GM23338 (cell line): ENCODE data around the gene LAP3. TPM values are rescaled to one million over a fixed set of nuclear protein-coding genes. Genes with fewer than 3 reads are reported as not detected.

Experiments
- ATAC-seq: fragments of 200-7000 bp; cut with Tn5 transposase; 3 replicates; pipeline ENCODE4 v1.9.1; 2020
- DNase-seq: peaks from one replicate; pipeline ENCODE4 v3.0.0-alpha.2; 2015; ENCODE audit warnings: low spot score
- H2AFZ ChIP-seq: fragments of 200-600 bp; sonication (generic); 2 replicates; pipeline ENCODE4 v1.8.0; 2016; ENCODE audit warnings: antibody characterized with exemption, mild to moderate bottlenecking, moderate library complexity
- H3F3A ChIP-seq: fragments of 200-600 bp; sonication (generic); replicated peaks from 2 replicates; pipeline ENCODE4 v1.8.0; 2017; ENCODE audit warnings: antibody characterized with exemption, mixed run types, low read depth
- H3K27ac ChIP-seq: fragments of 200-600 bp; sonication (generic); 2 replicates; pipeline ENCODE4 v1.6.1; 2016; ENCODE audit warnings: low read depth
- H3K27me3 ChIP-seq: fragments of 200-600 bp; sonication (generic); 2 replicates; pipeline ENCODE4 v1.8.0; 2016; ENCODE audit warnings: mild to moderate bottlenecking, mixed run types, moderate library complexity; ENCODE audit not compliant: insufficient read depth
- H3K36me3 ChIP-seq: fragments of 200-600 bp; sonication (generic); 2 replicates; pipeline ENCODE4 v1.8.0; 2016; ENCODE audit warnings: mild to moderate bottlenecking; ENCODE audit not compliant: insufficient read depth
- H3K4me1 ChIP-seq: fragments of 200-600 bp; sonication (generic); 2 replicates; pipeline ENCODE4 v1.8.0; 2016; ENCODE audit warnings: mild to moderate bottlenecking, moderate library complexity; ENCODE audit not compliant: insufficient read depth
- H3K4me2 ChIP-seq: fragments of 200-600 bp; sonication (generic); 2 replicates; pipeline ENCODE4 v1.7.1; 2017; ENCODE audit warnings: mixed run types
- H3K4me3 ChIP-seq: fragments of 200-600 bp; sonication (generic); 2 replicates; pipeline ENCODE4 v1.6.1; 2016; ENCODE audit warnings: mixed run types
- H3K79me2 ChIP-seq: fragments of 200-600 bp; sonication (generic); replicated peaks from 2 replicates; pipeline ENCODE4 v1.8.0; 2017; ENCODE audit warnings: mild to moderate bottlenecking; ENCODE audit not compliant: insufficient read depth
- H3K9me2 ChIP-seq: fragments of 200-600 bp; sonication (generic); 2 replicates; pipeline ENCODE4 v1.8.0; 2017; ENCODE audit not compliant: insufficient read depth
- H4K20me1 ChIP-seq: fragments of 200-600 bp; sonication (generic); replicated peaks from 2 replicates; pipeline ENCODE4 v1.8.0; 2017; ENCODE audit warnings: mild to moderate bottlenecking; ENCODE audit not compliant: insufficient read depth
- H3K27ac Mint-ChIP-seq: 2 replicates; pipeline ENCODE4 v1.8.0; 2020; ENCODE audit warnings: inconsistent platforms, mild to moderate bottlenecking, moderate library complexity, mixed read lengths
- H3K27me3 Mint-ChIP-seq: 3 replicates; pipeline ENCODE4 v1.8.0; 2022; ENCODE audit warnings: low read depth, mild to moderate bottlenecking, moderate library complexity, mixed read lengths, inconsistent platforms; ENCODE audit not compliant: insufficient read depth, poor library complexity
- H3K36me3 Mint-ChIP-seq: 3 replicates; pipeline ENCODE4 v1.8.0; 2021; ENCODE audit warnings: low read depth, mild to moderate bottlenecking, inconsistent platforms, moderate library complexity, mixed read lengths
- H3K4me1 Mint-ChIP-seq: 3 replicates; pipeline ENCODE4 v1.8.0; 2020; ENCODE audit warnings: mild to moderate bottlenecking, inconsistent platforms, mixed read lengths
- H3K4me3 Mint-ChIP-seq: 3 replicates; pipeline ENCODE4 v1.8.0; 2021; ENCODE audit warnings: moderate library complexity, mild to moderate bottlenecking, inconsistent platforms, mixed read lengths
- H3K9me3 Mint-ChIP-seq: 3 replicates; pipeline ENCODE4 v1.8.0; 2020; ENCODE audit warnings: moderate library complexity, mild to moderate bottlenecking, inconsistent platforms, mixed read lengths
- CTCF ChIP-seq, 2 experiments: fragments of 200-600 bp in 1 of 2; sonication (generic) in 1 of 2; conservative IDR thresholded peaks; 2 replicates each; pipeline versions ENCODE4 v1.5.1 to v1.6.1; 2016 to 2017; ENCODE audit warnings: antibody characterized with exemption in 2 of 2, low read depth in 2 of 2, mild to moderate bottlenecking in 2 of 2, moderate library complexity in 1 of 2
- ETS1 ChIP-seq: IDR thresholded peaks from 2 replicates; pipeline ENCODE4 v1.6.1; 2016; ENCODE audit warnings: antibody characterized with exemption
- EZH2phosphoT487 ChIP-seq: fragments of 200-600 bp; sonication (generic); IDR thresholded peaks from one replicate; pipeline ENCODE4 v1.8.1; 2018; ENCODE audit warnings: antibody characterized with exemption; ENCODE audit not compliant: unreplicated experiment
- JUNB ChIP-seq: IDR thresholded peaks from one replicate; pipeline ENCODE4 v1.6.1; 2016; ENCODE audit warnings: antibody characterized with exemption; ENCODE audit not compliant: unreplicated experiment
- NANOG ChIP-seq: IDR thresholded peaks from 2 replicates; pipeline ENCODE4 v1.6.1; 2016; ENCODE audit warnings: antibody characterized with exemption, borderline replicate concordance
- STAT1 ChIP-seq: IDR thresholded peaks from one replicate; pipeline ENCODE4 v1.6.1; 2016; ENCODE audit warnings: antibody characterized with exemption; ENCODE audit not compliant: unreplicated experiment
- ZNF114 ChIP-seq: fragments of 250-450 bp; sonication (Bioruptor Pico); IDR thresholded peaks from 2 replicates; pipeline ENCODE4 v1.5.0; 2020; ENCODE audit warnings: mild to moderate bottlenecking, moderate library complexity
- polyA plus RNA-seq: library from polyadenylated mRNA; unstranded; fragments of >200 nt; fragmentation: Nextera tagmentation; extraction: Ambion mirVana; gene quantifications from 2 replicates; pipeline ENCODE4 v1.2.1, GENCODE V29; 2016
- total RNA-seq: library from RNA; depleted of rRNA; stranded (reverse); fragments of >200 nt; shearing (Covaris generic); gene quantifications from 2 replicates; pipeline ENCODE4 v1.2.3, GENCODE V29; 2014
- TF ChIP-seq, protein P1 (sequence below): IDR thresholded peaks from one replicate; pipeline ENCODE4 v1.6.1; 2018; ENCODE audit warnings: antibody characterized with exemption; ENCODE audit not compliant: unreplicated experiment

Gene LAP3
- total and polyA plus RNA-seq, 2 experiments from 2014 or later: 28.6 to 63.6 TPM

DNA sequence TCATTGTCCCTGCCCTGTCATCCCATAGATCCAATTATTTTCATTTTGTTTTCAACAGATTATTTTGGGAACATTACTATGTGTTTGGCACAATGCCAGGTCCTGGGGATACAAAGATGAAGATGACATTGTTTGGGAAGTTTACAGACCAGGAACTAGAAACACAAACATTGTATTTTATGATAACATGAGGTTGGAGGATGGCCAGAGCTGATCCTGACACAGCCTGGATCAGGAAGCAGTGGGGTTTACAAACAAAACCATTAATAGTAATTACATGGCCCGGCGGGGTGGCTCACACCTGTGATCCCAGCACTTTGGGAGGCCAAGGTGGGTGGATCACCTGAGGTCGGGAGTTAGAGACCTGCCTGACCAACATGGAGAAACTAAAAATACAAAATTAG is 32.2 kb upstream of the LAP3 start (continued):
- TF ChIP-seq NANOG (no peak), EZH2phosphoT487 (no peak), JUNB (no peak), ZNF114 (CRISPR knock-in tag) (no peak)
- TF ChIP-seq, protein P1, sequence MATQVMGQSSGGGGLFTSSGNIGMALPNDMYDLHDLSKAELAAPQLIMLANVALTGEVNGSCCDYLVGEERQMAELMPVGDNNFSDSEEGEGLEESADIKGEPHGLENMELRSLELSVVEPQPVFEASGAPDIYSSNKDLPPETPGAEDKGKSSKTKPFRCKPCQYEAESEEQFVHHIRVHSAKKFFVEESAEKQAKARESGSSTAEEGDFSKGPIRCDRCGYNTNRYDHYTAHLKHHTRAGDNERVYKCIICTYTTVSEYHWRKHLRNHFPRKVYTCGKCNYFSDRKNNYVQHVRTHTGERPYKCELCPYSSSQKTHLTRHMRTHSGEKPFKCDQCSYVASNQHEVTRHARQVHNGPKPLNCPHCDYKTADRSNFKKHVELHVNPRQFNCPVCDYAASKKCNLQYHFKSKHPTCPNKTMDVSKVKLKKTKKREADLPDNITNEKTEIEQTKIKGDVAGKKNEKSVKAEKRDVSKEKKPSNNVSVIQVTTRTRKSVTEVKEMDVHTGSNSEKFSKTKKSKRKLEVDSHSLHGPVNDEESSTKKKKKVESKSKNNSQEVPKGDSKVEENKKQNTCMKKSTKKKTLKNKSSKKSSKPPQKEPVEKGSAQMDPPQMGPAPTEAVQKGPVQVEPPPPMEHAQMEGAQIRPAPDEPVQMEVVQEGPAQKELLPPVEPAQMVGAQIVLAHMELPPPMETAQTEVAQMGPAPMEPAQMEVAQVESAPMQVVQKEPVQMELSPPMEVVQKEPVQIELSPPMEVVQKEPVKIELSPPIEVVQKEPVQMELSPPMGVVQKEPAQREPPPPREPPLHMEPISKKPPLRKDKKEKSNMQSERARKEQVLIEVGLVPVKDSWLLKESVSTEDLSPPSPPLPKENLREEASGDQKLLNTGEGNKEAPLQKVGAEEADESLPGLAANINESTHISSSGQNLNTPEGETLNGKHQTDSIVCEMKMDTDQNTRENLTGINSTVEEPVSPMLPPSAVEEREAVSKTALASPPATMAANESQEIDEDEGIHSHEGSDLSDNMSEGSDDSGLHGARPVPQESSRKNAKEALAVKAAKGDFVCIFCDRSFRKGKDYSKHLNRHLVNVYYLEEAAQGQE: no peak

- H3K36me3 Mint-ChIP-seq: no peaks in the 10 kb centered on the region
- no peak for TF ChIP-seq STAT1
- TF ChIP-seq, protein P1: no peak
- no peak for TF ChIP-seq JUNB
- no peak for TF ChIP-seq CTCF (conservative IDR thresholded peaks at IDR 0.05; ENCODE audit: low read depth in 2 of 2)
- TF ChIP-seq ZNF114 (CRISPR knock-in tag): no peak
- TF ChIP-seq ETS1: no peak
These were observed 31.4 kb upstream of the LAP3 start for GRCh38 chr4:17545374-17546140.

More at GRCh38 chr4:17545374-17546140, 31.4 kb upstream of the LAP3 start:
- Histone ChIP-seq H3K27ac (no peak overlapping the region), H3K36me3 (no peaks in the 10 kb centered on the region), H3K79me2 (no peaks in the 10 kb centered on the region), H3K4me3 (no peak overlapping the region), H3F3A (no peaks in the 10 kb centered on the region), H3K4me2 (no peak overlapping the region), H3K4me1 (no peaks in the 10 kb centered on the region), H4K20me1 (no peaks in the 10 kb centered on the region), H3K27me3 (no peaks in the 10 kb centered on the region), H3K9me2 (no peaks in the 10 kb centered on the region), H2AFZ (no peak overlapping the region)
- peaks cover 14% of the 10 kb centered on the region for H3K27me3 Mint-ChIP-seq
- no peak overlapping the region for H3K4me3 Mint-ChIP-seq
- ATAC-seq (no peak), DNase-seq (no peak)
- no peak overlapping the region for H3K27ac Mint-ChIP-seq
- peaks cover 8% of the 10 kb centered on the region for H3K4me1 Mint-ChIP-seq
- no peaks in the 10 kb centered on the region for H3K9me3 Mint-ChIP-seq
